Measurements from ENCODE around the gene SCG5.

The SCG5 gene

GRCh38 chr15:32688151-32688639 lies 46.7 kb downstream of the SCG5 start:
- no peak for TF ChIP-seq CTCF (IDR thresholded peaks at IDR 0.05; ENCODE audit: low read depth, low read length)

GRCh38 chr15:32690941-32691688 lies 49.6 kb downstream of the SCG5 start:
- H3K4me3 ChIP-seq (ENCODE audit: low read depth, low read length), result no peak overlapping the region
- TF ChIP-seq CTCF (IDR thresholded peaks at IDR 0.05; ENCODE audit: low read depth, low read length), result no peak

More at GRCh38 chr15:32688151-32688639, 46.7 kb downstream of the SCG5 start:
- no peak overlapping the region for H3K4me3 ChIP-seq (ENCODE audit: low read depth, low read length)

GRCh38 chr15:32691689-32692038 lies 50.2 kb downstream of the SCG5 start:
- H3K4me3 ChIP-seq (ENCODE audit: low read depth, low read length), result no peak overlapping the region
- TF ChIP-seq CTCF (IDR thresholded peaks at IDR 0.05; ENCODE audit: low read depth, low read length), result no peak

- no peak overlapping the region for H3K4me3 ChIP-seq (ENCODE audit: low read depth, low read length)
- TF ChIP-seq CTCF (IDR thresholded peaks at IDR 0.05; ENCODE audit: low read depth, low read length), result no peak
Observed at GRCh38 chr15:32692286-32692685, 50.8 kb downstream of the SCG5 start.

- H3K4me3 ChIP-seq (ENCODE audit: low read depth, low read length), result no peak overlapping the region
- no peak for TF ChIP-seq CTCF (IDR thresholded peaks at IDR 0.05; ENCODE audit: low read depth, low read length)
Observed at GRCh38 chr15:32694222-32694983, 52.9 kb downstream of the SCG5 start.

GRCh38 chr15:32698773-32699390 lies 57.4 kb downstream of the SCG5 start:
- H3K4me3 ChIP-seq (ENCODE audit: low read depth, low read length), result no peak overlapping the region
- no peak for TF ChIP-seq CTCF (IDR thresholded peaks at IDR 0.05; ENCODE audit: low read depth, low read length)
